Astrocyte (in vitro differentiated cells and primary cell): ENCODE measurements around the gene UBXN1. TPM values are rescaled to one million over a fixed set of nuclear protein-coding genes. Genes with fewer than 3 reads are reported as not detected.

Experiments used
- DNase-seq: peaks from one replicate; pipeline ENCODE4 v3.0.0-alpha.2; 2010; ENCODE audit warnings: low read depth
- FAIRE-seq: peaks from 2 replicates; lab custom pipeline; 2011; peaks lifted over from hg19 to GRCh38; lab: Jason Lieb, UNC
- H2AFZ ChIP-seq: 2 replicates; pipeline ENCODE4 v1.6.0; 2012; ENCODE audit warnings: low read depth, low read length, inconsistent platforms
- H3K27ac ChIP-seq: 2 replicates; pipeline ENCODE4 v1.5.1; 2011; ENCODE audit warnings: low read depth, low read length, inconsistent platforms
- H3K27me3 ChIP-seq: 2 replicates; pipeline ENCODE4 v1.6.0; 2011; ENCODE audit warnings: low read length, inconsistent platforms; ENCODE audit not compliant: insufficient read depth
- H3K36me3 ChIP-seq: 2 replicates; pipeline ENCODE4 v1.5.1; 2011; ENCODE audit warnings: low read length, inconsistent platforms; ENCODE audit not compliant: insufficient read depth
- H3K4me1 ChIP-seq: 2 replicates; pipeline ENCODE4 v1.5.1; 2011; ENCODE audit warnings: low read length, inconsistent platforms; ENCODE audit not compliant: insufficient read depth
- H3K4me2 ChIP-seq: 2 replicates; pipeline ENCODE4 v1.6.0; 2012; ENCODE audit warnings: low read length, inconsistent platforms
- H3K4me3 ChIP-seq: 2 replicates; pipeline ENCODE4 v1.5.1; 2011; ENCODE audit warnings: low read depth, mild to moderate bottlenecking, low read length, inconsistent platforms; ENCODE audit not compliant: insufficient read depth
- H3K79me2 ChIP-seq: 2 replicates; pipeline ENCODE4 v1.6.0; 2012; ENCODE audit warnings: mild to moderate bottlenecking, low read length, inconsistent platforms; ENCODE audit not compliant: insufficient read depth
- H3K9ac ChIP-seq: 2 replicates; pipeline ENCODE4 v1.6.0; 2012; ENCODE audit warnings: mild to moderate bottlenecking, low read length, inconsistent platforms
- H3K9me3 ChIP-seq: 2 replicates; pipeline ENCODE4 v1.5.1; 2012; ENCODE audit warnings: low read depth, mild to moderate bottlenecking, low read length, inconsistent platforms; ENCODE audit not compliant: insufficient read depth
- H4K20me1 ChIP-seq: 2 replicates; pipeline ENCODE4 v1.6.0; 2012; ENCODE audit warnings: low read length, inconsistent platforms; ENCODE audit not compliant: insufficient read depth
- H3K27ac Mint-ChIP-seq: one replicate; pipeline ENCODE4 v1.8.0; 2021; ENCODE audit warnings: mild to moderate bottlenecking, mixed read lengths; ENCODE audit not compliant: unreplicated experiment
- H3K27me3 Mint-ChIP-seq: one replicate; pipeline ENCODE4 v1.8.0; 2021; ENCODE audit warnings: low read depth, mixed read lengths; ENCODE audit not compliant: unreplicated experiment
- H3K36me3 Mint-ChIP-seq: one replicate; pipeline ENCODE4 v1.8.0; 2021; ENCODE audit warnings: low read depth, mixed read lengths; ENCODE audit not compliant: unreplicated experiment
- H3K4me1 Mint-ChIP-seq: one replicate; pipeline ENCODE4 v1.8.0; 2021; ENCODE audit warnings: low read depth, mixed read lengths; ENCODE audit not compliant: unreplicated experiment
- H3K4me3 Mint-ChIP-seq: one replicate; pipeline ENCODE4 v1.8.0; 2021; ENCODE audit warnings: mild to moderate bottlenecking, moderate library complexity, mixed read lengths; ENCODE audit not compliant: unreplicated experiment
- H3K9me3 Mint-ChIP-seq: one replicate; pipeline ENCODE4 v1.8.0; 2021; ENCODE audit warnings: mild to moderate bottlenecking, mixed read lengths; ENCODE audit not compliant: unreplicated experiment
- CTCF ChIP-seq: IDR thresholded peaks from 2 replicates; pipeline ENCODE4 v1.5.1; 2011; ENCODE audit warnings: low read depth, mild to moderate bottlenecking, inconsistent platforms, low read length, moderate library complexity; ENCODE audit not compliant: insufficient read depth
- EZH2 ChIP-seq: IDR thresholded peaks from 2 replicates; pipeline ENCODE4 v1.6.1; 2012; ENCODE audit warnings: mild to moderate bottlenecking, low read length, inconsistent platforms; ENCODE audit not compliant: insufficient read depth
- total RNA-seq: library from RNA; stranded (reverse); gene quantifications from 2 replicates; pipeline ENCODE4 v1.2.1, GENCODE V29; 2021

The UBXN1 gene
- total RNA-seq, 1 donor from 2014 or later, result 80.0 TPM

DNA sequence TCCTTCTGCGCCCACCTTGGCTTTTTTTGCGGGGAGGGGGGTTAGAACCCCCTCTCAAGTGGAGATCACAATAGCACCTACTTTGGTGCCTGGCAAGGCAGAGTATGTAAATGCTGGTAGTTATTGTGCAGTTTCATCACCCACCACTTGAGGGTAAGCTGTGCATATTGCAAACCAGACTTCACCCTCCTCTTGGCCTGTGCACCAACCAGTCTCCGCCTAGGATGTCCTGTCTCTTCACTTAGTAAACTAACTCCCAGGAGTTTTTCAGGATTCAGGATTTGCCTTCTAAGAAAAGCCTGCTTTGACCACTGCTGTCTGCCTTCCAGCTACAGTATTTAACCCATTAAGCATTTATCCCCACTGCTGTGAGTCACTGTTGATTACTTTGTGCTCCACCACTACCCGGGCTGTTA, 2.0 kb upstream of the UBXN1 start:
- no peaks in the 10 kb centered on the region for H3K9me3 Mint-ChIP-seq
- peak overlapping the region; percentile 75 for H3K27ac Mint-ChIP-seq
- peak overlapping the region; percentile 52 for H3K4me3 Mint-ChIP-seq
- Histone ChIP-seq H3K4me2 (no peak overlapping the region), H3K27ac (no peak overlapping the region), H3K4me3 (no peak overlapping the region), H3K27me3 (no peaks in the 10 kb centered on the region), H3K36me3 (peaks cover 8% of the 10 kb centered on the region), H3K79me2 (peaks cover 26% of the 10 kb centered on the region), H4K20me1 (peaks cover 4% of the 10 kb centered on the region), H3K9ac (no peak overlapping the region), H2AFZ (peak overlapping the region; percentile 70), H3K9me3 (no peaks in the 10 kb centered on the region), H3K4me1 (peaks cover 18% of the 10 kb centered on the region)
- H3K4me1 Mint-ChIP-seq, result peaks cover 15% of the 10 kb centered on the region
- peaks cover 5% of the 10 kb centered on the region for H3K36me3 Mint-ChIP-seq
- FAIRE-seq (no peak), DNase-seq (peak; percentile 70)
- TF ChIP-seq CTCF (peak; percentile 50), EZH2 (no peak)
- H3K27me3 Mint-ChIP-seq, result no peaks in the 10 kb centered on the region

- Histone ChIP-seq H4K20me1 (peaks cover 4% of the 10 kb centered on the region), H3K36me3 (peaks cover 11% of the 10 kb centered on the region), H3K9ac (peak overlapping the region; percentile 97), H3K4me1 (peaks cover 18% of the 10 kb centered on the region), H3K27ac (peak overlapping the region; percentile 77), H3K79me2 (peaks cover 39% of the 10 kb centered on the region), H3K27me3 (no peaks in the 10 kb centered on the region), H3K9me3 (no peaks in the 10 kb centered on the region), H2AFZ (peak overlapping the region; percentile 93), H3K4me2 (peak overlapping the region; percentile 88), H3K4me3 (peak overlapping the region; percentile 91)
- FAIRE-seq (no peak), DNase-seq (no peak)
- Mint-ChIP-seq H3K9me3 (no peaks in the 10 kb centered on the region), H3K27ac (peak overlapping the region; percentile 36), H3K4me1 (peaks cover 15% of the 10 kb centered on the region), H3K4me3 (peak overlapping the region; percentile 88), H3K27me3 (no peaks in the 10 kb centered on the region), H3K36me3 (peaks cover 5% of the 10 kb centered on the region)
- TF ChIP-seq EZH2 (no peak), CTCF (no peak)
Observed at GRCh38 chr11:62678433-62678769, 472 bp downstream of the UBXN1 start.

DNA sequence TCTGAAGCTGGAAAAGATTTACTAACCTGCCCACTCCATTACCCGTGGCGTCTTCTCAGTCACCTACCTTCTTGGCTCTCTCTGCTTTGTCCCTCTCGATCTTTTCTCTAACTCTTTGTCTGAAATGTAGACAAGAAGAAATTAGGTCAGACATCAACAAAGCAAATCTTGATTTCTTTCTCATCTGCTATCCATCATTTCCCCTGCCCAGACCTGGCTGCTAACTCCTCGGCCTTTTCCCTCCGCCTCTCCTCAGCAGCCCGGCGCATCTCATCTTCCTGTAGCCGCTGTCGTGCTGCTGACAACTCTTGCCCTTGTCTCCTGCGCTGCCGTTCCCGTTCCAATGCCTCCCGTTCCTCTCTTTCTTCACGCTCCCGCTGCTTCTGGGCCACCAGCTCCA, 1.2 kb downstream of the UBXN1 start:
- Mint-ChIP-seq H3K27ac (peak overlapping the region; percentile 36), H3K4me1 (peaks cover 15% of the 10 kb centered on the region), H3K36me3 (peaks cover 5% of the 10 kb centered on the region), H3K27me3 (no peaks in the 10 kb centered on the region), H3K9me3 (no peaks in the 10 kb centered on the region), H3K4me3 (peak overlapping the region; percentile 88)
- Histone ChIP-seq H3K4me1 (peaks cover 18% of the 10 kb centered on the region), H3K27ac (no peak overlapping the region), H3K36me3 (peaks cover 11% of the 10 kb centered on the region), H3K4me3 (peak overlapping the region; percentile 91), H3K4me2 (peak overlapping the region; percentile 88), H4K20me1 (peaks cover 4% of the 10 kb centered on the region), H3K9ac (peak overlapping the region; percentile 97), H3K79me2 (peaks cover 45% of the 10 kb centered on the region), H2AFZ (no peak overlapping the region), H3K9me3 (no peaks in the 10 kb centered on the region), H3K27me3 (no peaks in the 10 kb centered on the region)
- DNase-seq (no peak), FAIRE-seq (no peak)
- TF ChIP-seq EZH2 (no peak), CTCF (no peak)
